WERI-Rb-1 (cell line): Measurements from ENCODE around the gene EP300.

Experiments
- DNase-seq: peaks from one replicate; pipeline ENCODE4 v3.0.0-alpha.2; 2020
- H3K27ac ChIP-seq: fragments of 250-450 bp; sonication (Bioruptor Pico); 2 replicates; pipeline ENCODE4 v1.5.1; 2020; ENCODE audit warnings: mild to moderate bottlenecking, moderate library complexity
- H3K27me3 ChIP-seq: fragments of 250-450 bp; sonication (Bioruptor Pico); 2 replicates; pipeline ENCODE4 v1.5.1; 2021; ENCODE audit warnings: mild to moderate bottlenecking, low read depth, moderate library complexity; ENCODE audit not compliant: insufficient read depth, severe bottlenecking
- H3K36me3 ChIP-seq: fragments of 250-450 bp; sonication (Bioruptor Pico); 2 replicates; pipeline ENCODE4 v1.5.1; 2020; ENCODE audit warnings: mild to moderate bottlenecking, moderate library complexity
- H3K4me3 ChIP-seq: 2 replicates; pipeline ENCODE4 v1.5.1; 2011; ENCODE audit warnings: low read depth, mild to moderate bottlenecking, control low read depth, low read length
- H3K9me3 ChIP-seq: fragments of 250-450 bp; sonication (Bioruptor Pico); 2 replicates; pipeline ENCODE4 v1.5.1; 2021; ENCODE audit warnings: mild to moderate bottlenecking, moderate library complexity; ENCODE audit not compliant: severe bottlenecking
- CTCF ChIP-seq: IDR thresholded peaks from 2 replicates; pipeline ENCODE4 v1.5.1; 2011; ENCODE audit warnings: low read depth, mild to moderate bottlenecking, control low read depth, inconsistent platforms, low read length

Gene EP300

GRCh38 chr22:41191467-41191866 lies 99.1 kb downstream of the EP300 start:
- H3K9me3 ChIP-seq: no peaks in the 10 kb centered on the region
- H3K27ac ChIP-seq: no peak overlapping the region
- DNase-seq: no peak
- no peaks in the 10 kb centered on the region for H3K27me3 ChIP-seq
- no peaks in the 10 kb centered on the region for H3K36me3 ChIP-seq
- no peak for TF ChIP-seq CTCF
- no peak overlapping the region for H3K4me3 ChIP-seq

DNA sequence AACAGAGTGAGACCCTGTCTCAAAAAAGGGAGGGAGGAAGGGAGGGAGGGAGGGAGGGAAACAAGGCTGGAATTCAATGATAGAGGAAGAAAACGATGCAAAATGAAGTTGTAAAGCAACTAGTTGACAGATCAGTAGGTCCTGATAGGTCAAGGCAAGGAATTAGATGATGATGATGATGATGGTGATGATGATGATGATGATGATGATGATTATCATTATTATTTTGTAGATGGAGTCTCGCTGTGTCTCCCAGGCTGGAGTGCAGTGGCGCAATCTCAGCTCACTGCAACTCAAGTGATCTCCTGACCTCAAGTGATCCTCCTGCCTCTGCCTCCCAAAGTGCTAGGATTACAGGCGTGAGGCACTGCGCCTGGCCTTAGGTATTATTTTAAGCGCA lies 101.4 kb downstream of the EP300 start:
- Histone ChIP-seq H3K27ac (no peak overlapping the region), H3K27me3 (no peaks in the 10 kb centered on the region), H3K36me3 (no peaks in the 10 kb centered on the region), H3K4me3 (no peak overlapping the region), H3K9me3 (no peaks in the 10 kb centered on the region)
- DNase-seq: no peak
- no peak for TF ChIP-seq CTCF

DNA sequence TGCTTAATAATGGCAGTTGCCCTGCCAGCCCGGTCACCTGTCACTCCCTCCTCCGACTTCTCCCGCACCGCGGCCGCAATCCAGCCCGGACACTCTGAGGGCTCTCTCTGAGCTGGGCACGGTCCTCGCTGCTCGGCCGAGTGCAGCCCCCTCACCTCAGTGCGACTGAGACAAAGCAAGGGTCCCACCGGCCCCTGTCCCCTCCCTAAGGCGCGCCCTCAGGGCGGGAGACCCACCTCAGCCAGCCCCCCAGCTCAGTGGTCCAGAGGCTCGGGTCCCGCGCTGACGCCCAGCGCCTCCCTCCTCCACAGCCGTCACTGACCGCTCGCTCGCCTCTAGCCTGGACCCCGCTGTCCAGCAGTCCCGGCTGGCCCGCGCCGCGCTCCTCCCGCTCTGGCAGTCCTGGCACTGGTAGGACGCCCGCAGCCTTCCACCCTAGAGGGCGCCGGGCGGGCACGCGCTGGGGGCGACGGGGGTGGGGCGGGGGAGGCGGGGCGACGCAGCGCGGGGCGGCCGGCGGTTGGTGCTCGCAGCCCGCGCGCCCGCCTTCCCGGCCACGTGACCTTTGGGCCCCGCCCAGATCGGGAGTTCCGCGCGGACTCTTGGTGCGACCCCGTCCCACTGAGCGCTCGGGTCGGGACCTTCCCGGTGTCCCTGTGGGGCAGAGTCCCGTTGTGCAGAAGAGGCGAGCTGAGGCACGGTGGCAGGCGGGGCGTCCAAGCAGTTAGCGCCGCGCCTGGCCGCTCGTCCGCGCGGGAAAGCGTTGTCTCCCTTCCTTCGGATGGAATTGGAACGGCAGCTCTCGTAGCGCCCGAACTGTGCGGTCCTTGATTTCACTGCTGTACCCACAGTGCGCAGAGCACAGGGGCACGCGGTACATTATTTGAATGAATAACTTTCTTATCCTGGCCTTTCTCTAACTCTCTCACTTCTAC lies 104.9 kb downstream of the EP300 start:
- H3K27ac ChIP-seq: peak overlapping the region; percentile 70
- H3K36me3 ChIP-seq: no peaks in the 10 kb centered on the region
- no peaks in the 10 kb centered on the region for H3K27me3 ChIP-seq
- DNase-seq: peak; percentile 90
- H3K9me3 ChIP-seq: no peaks in the 10 kb centered on the region
- TF ChIP-seq CTCF: no peak
- peak overlapping the region; percentile 71 for H3K4me3 ChIP-seq

GRCh38 chr22:41198027-41198580 lies 105.7 kb downstream of the EP300 start:
- peak overlapping the region; percentile 71 for H3K4me3 ChIP-seq
- DNase-seq: peak; percentile 70
- H3K36me3 ChIP-seq: no peaks in the 10 kb centered on the region
- peak overlapping the region; percentile 70 for H3K27ac ChIP-seq
- no peaks in the 10 kb centered on the region for H3K9me3 ChIP-seq
- no peaks in the 10 kb centered on the region for H3K27me3 ChIP-seq
- no peak for TF ChIP-seq CTCF

DNA sequence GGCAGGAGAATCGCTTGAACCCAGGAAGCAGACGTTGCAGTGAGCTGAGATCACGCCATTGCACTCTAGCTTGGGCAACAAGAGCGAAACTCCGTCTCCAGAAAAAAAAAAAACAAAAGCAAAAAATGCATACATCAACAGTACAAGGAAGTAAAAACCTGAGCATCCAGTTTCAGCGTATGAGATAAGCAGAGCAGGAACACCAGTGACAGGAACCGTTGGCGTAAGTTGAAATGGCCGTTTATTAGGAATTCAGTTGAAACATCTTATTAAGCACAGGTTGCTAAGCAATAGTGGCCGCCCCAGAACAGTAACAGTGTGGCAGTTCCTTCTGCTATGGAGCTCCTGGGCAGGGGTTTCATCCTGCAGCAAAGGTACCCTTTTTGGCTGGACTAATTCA lies 108.7 kb downstream of the EP300 start:
- no peak for TF ChIP-seq CTCF
- no peak overlapping the region for H3K4me3 ChIP-seq
- H3K36me3 ChIP-seq: no peaks in the 10 kb centered on the region; the same call in 1 of the 2 replicates
- H3K27me3 ChIP-seq: no peaks in the 10 kb centered on the region
- no peak for DNase-seq
- H3K9me3 ChIP-seq: no peaks in the 10 kb centered on the region
- no peak overlapping the region for H3K27ac ChIP-seq
